Stimulated activated CD4-positive, alpha-beta T cell treated with anti-CD3 and anti-CD28 coated beads, Interleukin-1b, Interleukin-23, amount 100 ng/mL, for 48 hours (primary cell): ENCODE measurements around the gene PSG5.
"Not testable (repeated sequence)": the region's sequence is repeated elsewhere in the genome, so short reads cannot be mapped to it uniquely, and the experiment has no call there.

Experiments used
- DNase-seq: peaks from one replicate; pipeline ENCODE4 v3.0.0-alpha.2; 2020

Gene PSG5

GRCh38 chr19:43181869-43182771 lies 4.2 kb downstream of the PSG5 start:
- DNase-seq = not testable (repeated sequence)

- DNase-seq = not testable (repeated sequence)
These were observed 6.7 kb downstream of the PSG5 start for GRCh38 chr19:43179569-43180147.

GRCh38 chr19:43178577-43178976 lies 7.8 kb downstream of the PSG5 start:
- not testable (repeated sequence) for DNase-seq

GRCh38 chr19:43165906-43166305 lies 20.4 kb downstream of the PSG5 start:
- not testable (repeated sequence) for DNase-seq

- DNase-seq = not testable (repeated sequence)
These were observed 23.2 kb downstream of the PSG5 start for GRCh38 chr19:43163135-43163534.

- not testable (repeated sequence) for DNase-seq
These were observed 24.1 kb downstream of the PSG5 start for GRCh38 chr19:43162261-43162660.

GRCh38 chr19:43152214-43152613 lies 34.1 kb downstream of the PSG5 start:
- no peak for DNase-seq

GRCh38 chr19:43149788-43150187 lies 36.5 kb downstream of the PSG5 start:
- not testable (repeated sequence) for DNase-seq

GRCh38 chr19:43148233-43148632 lies 38.1 kb downstream of the PSG5 start:
- DNase-seq = no peak

GRCh38 chr19:43141763-43142162 lies 44.6 kb downstream of the PSG5 start:
- not testable (repeated sequence) for DNase-seq

GRCh38 chr19:43132696-43133095 lies 53.6 kb downstream of the PSG5 start:
- no peak for DNase-seq

- DNase-seq = not testable (repeated sequence)
These were observed 55.0 kb downstream of the PSG5 start for GRCh38 chr19:43131281-43131842.

- DNase-seq = not testable (repeated sequence)
These were observed 57.1 kb downstream of the PSG5 start for GRCh38 chr19:43129197-43129596.

- not testable (repeated sequence) for DNase-seq
These were observed 59.0 kb downstream of the PSG5 start for GRCh38 chr19:43127336-43127735.

- no peak for DNase-seq
These were observed 59.6 kb downstream of the PSG5 start for GRCh38 chr19:43126720-43127119.

- no peak for DNase-seq
These were observed 62.0 kb downstream of the PSG5 start for GRCh38 chr19:43124360-43124759.

- DNase-seq = not testable (repeated sequence)
These were observed 65.8 kb downstream of the PSG5 start for GRCh38 chr19:43120433-43121026.

GRCh38 chr19:43119526-43119925 lies 66.8 kb downstream of the PSG5 start:
- DNase-seq = not testable (repeated sequence)
